Measurements from ENCODE around the gene MRPL43.
A peak's percentile ranks its signal among the peaks of the same experiment; 100 is the strongest.

The MRPL43 gene

GRCh38 chr10:100996678-100997359 is 9.5 kb upstream of the MRPL43 start:
- no peak for TF ChIP-seq CTCF (IDR thresholded peaks at IDR 0.05; ENCODE audit: low read depth, low read length)
- H3K4me3 ChIP-seq (ENCODE audit: low read depth, low read length) = peak overlapping the region; percentile 91

GRCh38 chr10:100995181-100995580 is 7.9 kb upstream of the MRPL43 start:
- TF ChIP-seq CTCF (IDR thresholded peaks at IDR 0.05; ENCODE audit: low read depth, low read length) = no peak
- H3K4me3 ChIP-seq (ENCODE audit: low read depth, low read length) = no peak overlapping the region

GRCh38 chr10:100993986-100994708 is 6.8 kb upstream of the MRPL43 start:
- TF ChIP-seq CTCF (IDR thresholded peaks at IDR 0.05; ENCODE audit: low read depth, low read length) = peak; percentile 57
- H3K4me3 ChIP-seq (ENCODE audit: low read depth, low read length) = no peak overlapping the region

- no peak overlapping the region for H3K4me3 ChIP-seq (ENCODE audit: low read depth, low read length)
- no peak for TF ChIP-seq CTCF (IDR thresholded peaks at IDR 0.05; ENCODE audit: low read depth, low read length)
Observed at GRCh38 chr10:100989088-100989487, 1.8 kb upstream of the MRPL43 start.

GRCh38 chr10:100988166-100988565 is 869 bp upstream of the MRPL43 start:
- peak overlapping the region; percentile 94 for H3K4me3 ChIP-seq (ENCODE audit: low read depth, low read length)
- no peak for TF ChIP-seq CTCF (IDR thresholded peaks at IDR 0.05; ENCODE audit: low read depth, low read length)

GRCh38 chr10:100987685-100988049 is 370 bp upstream of the MRPL43 start:
- no peak for TF ChIP-seq CTCF (IDR thresholded peaks at IDR 0.05; ENCODE audit: low read depth, low read length)

GRCh38 chr10:100986623-100986951 is 710 bp downstream of the MRPL43 start:
- no peak for TF ChIP-seq CTCF (IDR thresholded peaks at IDR 0.05; ENCODE audit: low read depth, low read length)
- peak overlapping the region; percentile 94 for H3K4me3 ChIP-seq (ENCODE audit: low read depth, low read length)

More at GRCh38 chr10:100987685-100988049, 370 bp upstream of the MRPL43 start:
- H3K4me3 ChIP-seq (ENCODE audit: low read depth, low read length) = peak overlapping the region; percentile 94

Measured in WI38 (cell line).